Vagina (tissue), 2 donors: ENCODE results near the gene STXBP5.

Source experiments
- POLR2A ChIP-seq, 2 donors: fragments of 450-650 bp; IDR thresholded peaks; one replicate each; pipeline ENCODE4 v1.6.1; 2017; ENCODE audit warnings: antibody characterized with exemption in 2 of 2, mild to moderate bottlenecking in 2 of 2, moderate library complexity in 2 of 2
- POLR2AphosphoS5 ChIP-seq, 2 donors: sonication (generic); formaldehyde crosslinking; IDR thresholded peaks; one replicate each; pipeline ENCODE4 v1.9.0; 2017; ENCODE audit warnings: antibody characterized with exemption in 2 of 2, mild to moderate bottlenecking in 2 of 2, low read depth in 1 of 2; ENCODE audit not compliant: insufficient read depth in 1 of 2
- TF ChIP-seq, protein P1 (sequence below), 3 experiments: fragments of 450-650 bp in 2 of 3; fragments of 200-600 bp in 1 of 3; sonication (generic) in 1 of 3; IDR thresholded peaks; one replicate each; pipeline ENCODE4 v1.5.1; 2017 to 2019; ENCODE audit warnings: antibody characterized with exemption in 3 of 3, mild to moderate bottlenecking in 2 of 3, moderate library complexity in 2 of 3

DNA sequence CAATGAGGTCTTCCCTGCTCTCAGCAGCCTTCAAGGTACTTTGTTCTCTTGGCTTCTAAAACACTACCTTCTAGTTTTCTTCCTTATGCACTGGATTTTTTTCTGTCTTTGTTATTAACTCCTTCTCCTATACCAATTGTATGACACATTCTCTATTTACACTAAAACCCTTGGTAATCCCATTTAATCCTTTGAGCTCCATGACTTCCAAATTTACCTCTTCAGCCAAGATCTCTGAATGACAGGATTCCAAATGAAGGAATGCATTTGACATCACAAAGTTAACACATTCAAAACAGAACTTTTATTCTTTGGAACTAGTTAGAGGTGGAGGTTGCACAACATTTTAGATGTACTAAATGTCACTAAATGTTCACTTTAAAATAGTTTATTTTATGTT is 217.7 kb downstream of the STXBP5 start:
- TF ChIP-seq, protein P1, sequence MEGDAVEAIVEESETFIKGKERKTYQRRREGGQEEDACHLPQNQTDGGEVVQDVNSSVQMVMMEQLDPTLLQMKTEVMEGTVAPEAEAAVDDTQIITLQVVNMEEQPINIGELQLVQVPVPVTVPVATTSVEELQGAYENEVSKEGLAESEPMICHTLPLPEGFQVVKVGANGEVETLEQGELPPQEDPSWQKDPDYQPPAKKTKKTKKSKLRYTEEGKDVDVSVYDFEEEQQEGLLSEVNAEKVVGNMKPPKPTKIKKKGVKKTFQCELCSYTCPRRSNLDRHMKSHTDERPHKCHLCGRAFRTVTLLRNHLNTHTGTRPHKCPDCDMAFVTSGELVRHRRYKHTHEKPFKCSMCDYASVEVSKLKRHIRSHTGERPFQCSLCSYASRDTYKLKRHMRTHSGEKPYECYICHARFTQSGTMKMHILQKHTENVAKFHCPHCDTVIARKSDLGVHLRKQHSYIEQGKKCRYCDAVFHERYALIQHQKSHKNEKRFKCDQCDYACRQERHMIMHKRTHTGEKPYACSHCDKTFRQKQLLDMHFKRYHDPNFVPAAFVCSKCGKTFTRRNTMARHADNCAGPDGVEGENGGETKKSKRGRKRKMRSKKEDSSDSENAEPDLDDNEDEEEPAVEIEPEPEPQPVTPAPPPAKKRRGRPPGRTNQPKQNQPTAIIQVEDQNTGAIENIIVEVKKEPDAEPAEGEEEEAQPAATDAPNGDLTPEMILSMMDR (IDR thresholded peaks at IDR 0.05), result no peak
- TF ChIP-seq POLR2AphosphoS5 (IDR thresholded peaks at IDR 0.05; ENCODE audit: insufficient read depth in 1 of 2, low read depth in 1 of 2) (no peak), POLR2A (IDR thresholded peaks at IDR 0.05) (no peak)
